Tongue (tissue), 2 donors: ENCODE results near the gene TOMM34. TPM values are rescaled to one million over a fixed set of nuclear protein-coding genes. Genes with fewer than 3 reads are reported as not detected.

ENCODE experiments used
- DNase-seq: peaks from one replicate; pipeline ENCODE4 v3.0.0-alpha.2; 2015
- total RNA-seq: library from RNA; depleted of rRNA; stranded (reverse); fragments of >200 nt; gene quantifications from one replicate; pipeline ENCODE4 v1.2.3, GENCODE V29; 2014

TOMM34 gene
- total RNA-seq, 1 donor from 2014 or later, result 8.1 TPM

GRCh38 chr20:44930517-44931168 lies 29.6 kb downstream of the TOMM34 start:
- DNase-seq, result no peak

- no peak for DNase-seq
Observed at GRCh38 chr20:44928595-44928994, 31.6 kb downstream of the TOMM34 start.

- DNase-seq, result no peak
Observed at GRCh38 chr20:44924541-44924940, 35.7 kb downstream of the TOMM34 start.

GRCh38 chr20:44921447-44921846 lies 38.8 kb downstream of the TOMM34 start:
- DNase-seq, result no peak

- no peak for DNase-seq
Observed at GRCh38 chr20:44918761-44919160, 41.4 kb downstream of the TOMM34 start.

- no peak for DNase-seq
Observed at GRCh38 chr20:44918342-44918741, 41.9 kb downstream of the TOMM34 start.

- DNase-seq, result no peak
Observed at GRCh38 chr20:44917399-44917798, 42.8 kb downstream of the TOMM34 start.

GRCh38 chr20:44916586-44916985 lies 43.6 kb downstream of the TOMM34 start:
- DNase-seq, result no peak

- DNase-seq, result no peak
Observed at GRCh38 chr20:44914924-44915323, 45.3 kb downstream of the TOMM34 start.

- DNase-seq, result no peak
Observed at GRCh38 chr20:44912189-44912588, 48.0 kb downstream of the TOMM34 start.

- peak; percentile 19 for DNase-seq
Observed at GRCh38 chr20:44911264-44911921, 48.8 kb downstream of the TOMM34 start.

GRCh38 chr20:44910690-44911262 lies 49.4 kb downstream of the TOMM34 start:
- DNase-seq, result no peak

- DNase-seq, result peak; percentile 71
Observed at GRCh38 chr20:44909872-44910689, 50.1 kb downstream of the TOMM34 start, which contains the start of gene PABPC1L. Gene PABPC1L, plus strand, starts transcription at chr20:44910060. Its CDS starts 84 bp downstream, at chr20:44910144.

- no peak for DNase-seq
Observed at GRCh38 chr20:44908987-44909871, 51.0 kb downstream of the TOMM34 start.

- DNase-seq, result no peak
Observed at GRCh38 chr20:44904377-44904776, 55.8 kb downstream of the TOMM34 start.

GRCh38 chr20:44901974-44902373 lies 58.2 kb downstream of the TOMM34 start:
- DNase-seq, result no peak

- no peak for DNase-seq
Observed at GRCh38 chr20:44900231-44900854, 59.9 kb downstream of the TOMM34 start.

GRCh38 chr20:44897133-44897532 lies 63.1 kb downstream of the TOMM34 start:
- DNase-seq, result no peak

GRCh38 chr20:44896583-44896982 lies 63.6 kb downstream of the TOMM34 start:
- DNase-seq, result no peak

- no peak for DNase-seq
Observed at GRCh38 chr20:44894959-44895358, 65.2 kb downstream of the TOMM34 start.
